ENCODE measurements around the gene IGSF23.
"Not testable (repeated sequence)": the region's sequence is repeated elsewhere in the genome, so short reads cannot be mapped to it uniquely, and the experiment has no call there.

The IGSF23 gene

DNA sequence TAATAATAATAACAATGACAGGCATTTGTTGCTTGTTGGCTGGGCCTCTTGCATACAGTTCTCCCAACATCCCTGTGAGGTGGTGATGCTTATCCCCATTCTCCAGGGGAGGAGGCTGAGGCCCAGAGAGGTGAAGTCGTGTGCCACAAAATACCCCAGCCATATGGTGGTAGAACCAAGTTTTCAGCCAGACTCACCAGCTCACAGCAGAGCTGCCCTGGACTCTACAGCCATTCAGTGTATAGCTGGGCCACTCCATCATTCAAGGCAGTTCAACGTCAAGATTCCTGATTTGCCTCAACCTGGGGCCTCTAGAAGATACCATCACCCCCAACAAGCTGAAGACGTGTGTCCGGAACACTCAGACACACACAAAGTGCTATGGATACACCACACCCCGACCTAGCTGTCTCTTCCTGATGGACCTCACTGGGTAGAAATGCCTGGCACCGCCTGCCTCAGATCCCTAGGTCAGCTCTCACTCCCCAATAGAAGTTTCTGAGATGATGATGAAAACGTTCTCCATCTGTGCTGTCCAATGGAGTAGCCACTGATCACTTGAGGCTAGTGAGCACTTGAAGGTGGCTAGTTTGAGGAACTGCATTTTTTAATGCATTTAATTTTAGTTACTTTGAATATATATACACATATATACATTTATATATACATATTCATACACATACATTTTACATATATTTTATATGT, 53.6 kb downstream of the IGSF23 start:
- DNase-seq (ENCODE audit: low read depth): no peak

DNA sequence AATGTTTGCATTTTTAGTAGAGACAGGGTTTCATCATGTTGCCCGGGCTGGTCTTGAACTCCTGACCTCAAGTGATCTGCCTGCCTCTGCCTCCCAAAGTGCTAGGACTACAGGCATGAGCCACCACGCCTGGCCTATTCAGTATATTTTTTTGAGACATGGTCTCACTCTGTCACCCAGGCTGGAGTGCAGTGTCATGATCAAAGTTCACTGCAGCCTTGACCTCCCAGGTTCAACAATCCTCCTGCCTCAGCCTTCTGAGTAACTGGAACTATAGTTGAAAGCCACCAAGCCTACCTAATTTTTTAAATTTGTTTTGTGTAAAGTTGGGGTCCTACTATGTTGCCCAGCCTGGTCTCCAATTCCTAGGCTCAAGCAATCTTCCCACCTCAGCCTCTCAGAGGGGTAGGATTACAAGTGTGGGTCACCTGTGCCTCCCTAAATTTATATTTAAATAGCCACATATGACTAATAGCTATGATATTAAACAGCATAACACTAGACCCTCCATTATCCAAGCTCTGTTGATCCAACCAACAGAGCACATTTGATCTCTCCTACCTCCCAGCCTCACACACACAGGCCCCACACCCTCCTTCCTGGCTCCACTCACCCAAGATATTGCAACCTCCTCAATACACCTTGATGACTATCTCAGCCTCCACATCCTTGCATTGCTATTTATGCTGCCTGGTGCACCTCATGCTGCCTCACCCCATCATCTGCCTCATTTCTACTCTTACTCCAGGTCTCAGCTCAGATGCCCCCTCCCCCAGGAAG, 55.8 kb downstream of the IGSF23 start:
- DNase-seq (ENCODE audit: low read depth): no peak

- DNase-seq (ENCODE audit: low read depth): not testable (repeated sequence)
Measured at GRCh38 chr19:44670027-44670426, 56.7 kb downstream of the IGSF23 start.

DNA sequence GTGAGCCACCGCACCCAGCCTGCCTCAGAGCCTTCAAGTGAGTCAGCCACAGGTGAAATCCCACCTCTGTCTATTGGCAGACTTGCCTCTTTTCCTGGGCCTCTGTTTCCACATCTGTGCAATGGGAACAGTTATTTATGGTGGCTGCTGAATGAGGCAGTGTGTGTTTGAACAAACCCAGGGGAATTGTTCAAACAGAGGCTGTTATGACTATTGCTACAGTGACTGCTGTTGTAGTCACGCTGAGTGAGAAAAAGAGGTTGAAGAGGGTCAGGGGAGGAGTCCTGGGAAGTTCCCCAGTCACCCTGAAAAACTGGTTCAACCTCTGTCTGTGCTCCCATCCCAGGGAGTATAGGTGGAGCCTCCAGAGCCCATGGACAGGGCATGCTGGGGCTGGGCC, 58.0 kb downstream of the IGSF23 start, which contains the start of gene CEACAM19:
TSS of gene CEACAM19 (plus strand) at position 83 of the 400 bp plus-strand sequence. CDS start 450 bp downstream, outside the sequence.
- no peak for DNase-seq (ENCODE audit: low read depth)

DNA sequence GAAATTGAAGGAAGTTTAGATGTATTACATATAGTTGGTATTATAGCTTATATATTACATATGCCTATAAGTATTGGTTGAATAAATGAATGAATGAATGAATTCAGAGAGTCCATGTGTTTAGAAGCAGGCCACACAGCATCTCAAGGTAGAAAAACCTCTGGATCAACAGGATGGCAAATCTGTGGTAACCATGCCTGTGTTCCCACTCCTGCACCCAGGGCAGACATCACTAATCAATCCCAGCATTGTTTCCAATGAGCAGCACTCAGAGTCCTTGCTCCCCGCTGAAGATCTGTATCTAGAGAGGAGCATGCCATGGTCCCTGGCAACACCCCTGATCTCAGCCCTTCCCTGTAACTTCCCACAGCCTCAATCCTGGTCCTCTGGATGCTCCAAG, 58.9 kb downstream of the IGSF23 start:
- DNase-seq (ENCODE audit: low read depth): no peak

DNA sequence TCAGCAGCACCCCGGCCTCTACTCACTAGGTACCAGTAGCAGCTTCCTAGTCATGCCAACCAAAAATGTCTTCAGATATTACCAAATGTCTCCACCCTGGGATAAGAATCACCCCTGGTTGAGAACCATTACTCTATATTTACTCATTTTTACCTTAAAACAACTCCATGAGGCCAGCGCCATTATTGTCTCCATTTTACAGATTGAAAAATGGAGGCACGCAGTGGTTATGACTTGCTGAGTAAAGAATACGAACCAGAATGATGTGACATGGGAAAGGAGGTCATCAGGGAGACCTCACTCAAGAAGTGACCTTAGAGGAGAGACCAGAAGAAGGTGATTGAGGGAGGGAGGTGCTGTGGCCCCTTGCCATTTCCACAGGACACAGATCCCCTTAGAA, 60.1 kb downstream of the IGSF23 start:
- no peak for DNase-seq (ENCODE audit: low read depth)

GRCh38 chr19:44675521-44675920, 62.2 kb downstream of the IGSF23 start:
- no peak for DNase-seq (ENCODE audit: low read depth)

DNA sequence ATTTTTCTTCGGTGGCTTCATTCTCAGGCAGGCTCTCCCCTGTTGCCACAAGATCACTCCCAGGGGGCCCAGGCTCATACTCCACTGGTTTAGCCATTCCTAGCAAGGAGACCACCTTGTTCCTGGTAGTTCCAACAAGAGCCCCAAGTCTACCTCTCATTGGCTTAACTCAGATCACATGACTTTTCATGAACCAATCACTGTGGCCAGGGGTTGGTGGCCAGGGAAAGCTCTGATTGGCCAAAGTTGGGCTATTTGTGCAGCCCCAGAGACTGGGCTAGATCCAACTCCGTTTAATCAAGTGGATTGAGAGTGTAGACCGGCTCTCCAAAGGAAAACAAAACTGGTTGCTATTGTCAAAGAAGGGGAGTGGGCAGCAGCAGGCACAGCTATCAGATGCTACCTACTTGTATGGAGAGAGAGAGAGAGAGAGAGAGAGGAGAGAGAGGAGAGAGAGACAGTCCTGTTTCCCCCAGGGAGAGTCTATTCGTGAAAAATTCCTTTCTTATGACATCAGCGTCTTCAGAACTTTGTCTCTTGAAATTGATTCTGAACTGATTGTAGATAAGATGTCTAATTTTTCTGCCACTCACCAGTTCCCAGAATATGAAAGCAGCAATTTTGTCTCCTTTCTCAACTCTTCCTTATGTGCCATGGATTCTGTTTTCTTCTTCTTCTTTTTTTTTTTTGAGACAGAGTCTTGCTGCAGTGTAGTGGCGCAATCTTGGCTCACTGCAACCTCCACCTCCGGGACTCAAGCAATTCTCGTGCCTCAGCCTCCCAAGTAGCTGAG, 63.9 kb downstream of the IGSF23 start:
- DNase-seq (ENCODE audit: low read depth): peak; percentile 79

DNA sequence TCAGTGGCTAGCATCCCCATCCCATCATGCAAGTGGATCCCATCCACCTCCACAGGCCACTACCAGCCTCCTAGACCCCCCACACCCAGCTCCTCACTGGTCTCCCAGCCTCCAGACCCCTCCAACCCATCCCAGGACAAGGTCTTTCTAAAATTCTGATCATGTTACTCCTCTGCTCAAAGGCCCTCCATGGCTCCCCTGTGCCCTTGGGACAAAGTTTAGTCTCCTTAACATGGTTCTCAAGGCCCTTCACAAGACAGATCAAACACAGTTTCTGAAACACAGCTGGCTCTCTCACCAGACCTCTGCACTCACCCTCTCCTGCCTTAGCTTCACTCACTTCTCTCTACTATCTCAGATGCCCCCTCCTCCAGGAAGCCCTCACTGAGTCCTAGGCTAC, 67.2 kb downstream of the IGSF23 start:
- DNase-seq (ENCODE audit: low read depth): no peak

DNA sequence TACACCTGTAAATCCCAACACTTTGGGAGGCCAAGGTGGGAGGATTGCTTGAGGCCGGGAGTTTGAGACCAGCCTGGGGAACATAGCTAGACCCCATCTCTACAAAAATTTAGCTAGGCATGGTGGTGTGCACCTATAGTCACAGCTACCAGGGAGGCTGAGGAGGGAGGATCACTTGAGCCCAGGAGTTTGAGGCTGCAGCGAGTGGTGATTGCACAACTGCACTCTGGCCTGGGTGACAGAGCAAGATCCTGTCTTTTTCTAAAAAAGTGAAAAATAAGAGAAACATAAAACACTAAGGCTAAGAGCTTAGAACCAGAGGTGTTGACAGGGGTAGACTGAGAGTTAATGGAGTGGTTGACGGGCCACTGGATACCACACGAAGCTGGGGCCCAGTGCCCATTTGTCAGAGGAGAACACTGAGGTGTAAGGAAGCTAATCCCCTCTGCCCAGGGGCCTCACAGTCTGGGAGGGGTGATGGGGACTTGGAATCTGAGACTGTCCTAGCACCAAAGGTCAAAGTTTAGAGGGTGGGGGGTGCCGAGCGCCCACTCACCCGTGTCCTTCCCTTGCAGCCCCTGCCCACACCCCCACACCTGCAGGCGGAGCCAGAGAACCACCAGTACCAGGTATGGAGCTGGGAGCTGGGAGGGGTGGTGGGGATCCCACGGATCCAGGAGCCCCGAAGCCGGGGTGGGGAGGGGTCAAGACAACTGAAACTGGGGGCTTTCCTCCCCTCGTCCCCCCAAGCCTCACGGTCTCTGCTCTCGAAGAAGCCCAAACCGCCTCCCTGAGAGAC, 68.8 kb downstream of the IGSF23 start:
- no peak for DNase-seq (ENCODE audit: low read depth)

GRCh38 chr19:44682807-44683206, 69.4 kb downstream of the IGSF23 start:
- no peak for DNase-seq (ENCODE audit: low read depth)

DNA sequence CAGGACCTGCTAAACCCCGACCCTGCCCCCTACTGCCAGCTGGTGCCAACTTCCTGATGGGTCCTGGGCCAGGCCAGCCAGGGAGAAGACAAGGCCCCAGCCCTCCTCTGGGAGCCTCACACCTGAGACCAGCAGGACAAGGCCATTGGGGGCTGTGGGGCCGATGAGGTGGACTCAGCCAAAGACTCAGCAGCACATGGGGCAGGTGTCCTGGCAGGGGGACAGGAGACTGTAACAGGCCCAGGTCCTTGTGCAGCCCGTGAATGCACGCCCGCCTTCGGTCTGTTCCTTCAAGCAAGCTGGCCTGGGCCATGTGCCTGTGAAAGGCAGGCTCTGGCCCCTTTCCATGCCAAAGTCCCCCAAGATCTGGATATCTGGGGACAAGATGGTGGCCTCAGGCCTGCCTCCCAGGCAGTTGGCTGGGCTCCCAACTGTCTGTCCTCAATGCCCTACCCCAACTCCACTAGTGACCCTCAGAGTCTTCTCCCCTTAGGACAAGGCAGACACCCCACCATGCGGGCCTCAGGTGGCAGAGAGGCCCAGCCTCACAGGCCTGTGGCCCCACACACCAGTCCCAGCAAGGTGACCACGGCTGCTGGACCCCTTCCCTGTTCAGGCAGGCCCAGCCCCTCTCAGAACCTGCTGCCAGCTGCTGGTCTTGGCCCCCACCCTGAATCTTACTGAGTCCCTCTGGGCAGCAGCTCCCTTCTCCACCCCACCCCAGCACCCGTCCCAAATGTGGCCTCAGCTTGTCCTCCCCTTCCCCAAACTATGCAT, 70.3 kb downstream of the IGSF23 start:
- DNase-seq (ENCODE audit: low read depth): no peak

DNA sequence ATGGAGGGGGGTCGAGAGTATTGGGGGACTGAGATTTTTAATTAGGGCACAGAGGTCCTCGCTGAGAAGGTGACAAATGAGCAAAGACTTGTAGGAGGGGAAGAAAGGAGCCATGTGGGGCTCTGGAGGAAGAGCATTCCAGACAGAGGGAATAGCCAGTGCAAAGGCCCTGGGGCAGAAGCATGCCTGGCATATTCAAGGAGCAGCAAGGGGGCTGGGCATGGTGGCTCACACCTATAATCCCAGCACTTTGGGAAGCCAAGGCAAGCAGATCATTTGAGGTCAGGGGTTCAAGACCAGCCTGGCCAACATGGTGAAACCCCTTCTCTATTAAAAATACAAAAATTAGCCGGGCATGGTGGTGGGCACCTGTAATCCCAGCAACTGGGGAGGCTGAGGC, 71.0 kb downstream of the IGSF23 start:
- not testable (repeated sequence) for DNase-seq (ENCODE audit: low read depth)

DNA sequence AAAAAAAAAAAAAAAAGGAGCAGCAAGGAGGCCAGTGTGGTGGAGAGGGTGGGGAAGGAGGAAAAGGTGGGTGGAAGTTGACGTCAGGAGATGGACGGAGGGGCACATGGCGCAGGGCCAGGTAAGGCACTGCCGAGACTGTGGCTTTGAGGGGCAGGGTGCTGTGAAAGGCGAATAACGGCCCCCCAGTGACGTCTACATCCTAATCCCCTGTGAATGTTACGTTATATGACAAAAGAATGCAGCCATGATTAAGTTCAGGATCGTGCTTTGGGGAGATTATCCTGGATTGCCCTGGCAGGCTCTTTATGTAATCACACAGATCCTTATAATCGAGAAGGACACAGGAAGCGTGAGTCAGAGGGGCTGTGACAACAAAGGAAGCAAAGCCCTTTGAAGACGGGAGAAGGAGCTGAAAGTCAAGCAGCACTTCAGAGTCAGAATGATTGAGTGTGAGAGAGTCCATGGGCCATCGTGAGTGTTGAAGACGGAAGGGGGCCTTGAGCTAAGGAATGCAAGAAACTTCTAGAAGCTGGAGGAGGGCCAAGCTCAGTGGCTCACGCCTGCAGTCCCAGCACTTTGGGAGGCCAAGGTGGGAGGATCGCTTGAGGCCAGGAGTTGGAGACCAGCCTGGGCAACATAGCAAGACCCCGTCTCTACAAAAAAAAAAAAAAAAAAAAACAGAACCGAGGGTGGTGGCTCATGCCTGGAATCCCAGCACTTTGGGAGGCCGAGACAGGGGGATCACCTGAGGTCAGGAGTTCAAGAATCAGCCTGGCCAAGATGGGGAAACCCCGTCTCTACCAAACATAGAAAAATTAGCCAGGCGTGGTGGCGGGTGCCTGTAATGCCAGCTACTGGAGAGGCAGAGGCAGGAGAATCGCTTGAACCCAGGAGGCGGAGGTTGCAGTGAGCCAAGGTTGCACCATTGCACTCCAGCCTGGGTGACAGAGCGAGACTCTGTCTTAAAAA, 71.8 kb downstream of the IGSF23 start:
- peak; percentile 82 for DNase-seq (ENCODE audit: low read depth)

DNA sequence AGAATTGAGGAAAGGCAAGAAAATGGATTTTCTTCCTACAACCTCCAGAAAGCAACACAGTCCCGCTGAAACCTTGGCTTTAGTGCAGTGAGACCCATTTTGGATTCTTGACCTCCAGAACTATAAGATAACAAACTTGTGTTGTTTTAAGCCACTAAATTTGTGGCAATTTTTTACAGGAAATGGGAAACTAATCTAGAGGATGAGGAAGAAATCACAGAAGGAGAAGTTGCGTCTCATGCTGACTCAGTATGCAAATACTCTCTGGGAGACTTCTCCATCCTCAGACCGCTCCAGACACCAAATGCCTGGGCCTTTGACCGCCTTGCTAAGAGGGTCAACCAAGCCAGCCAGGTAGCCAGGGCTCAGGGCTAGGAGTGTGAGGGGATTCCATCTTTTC, 72.5 kb downstream of the IGSF23 start:
- DNase-seq (ENCODE audit: low read depth): peak; percentile 66

Data from iris pigment epithelial cell (primary cell).